Endothelial cell of umbilical vein (primary cell): ENCODE results near the gene BLOC1S6.

Source experiments
- CTCF ChIP-seq, 2 donors: IDR thresholded peaks; 1 replicate in 1 of 2; 2 replicates in 1 of 2; pipeline ENCODE4 v1.5.1; 2011; ENCODE audit warnings: low read length in 2 of 2, mild to moderate bottlenecking in 2 of 2, moderate library complexity in 2 of 2, control low read depth in 1 of 2, inconsistent platforms in 1 of 2, low read depth in 1 of 2; ENCODE audit not compliant: insufficient read depth in 1 of 2; ENCODE audit errors: extremely low read depth in 1 of 2
- POLR2A ChIP-seq: IDR thresholded peaks from 2 replicates; pipeline ENCODE4 v1.6.1; 2012; ENCODE audit warnings: low read depth, mild to moderate bottlenecking, control low read depth, low read length
- POLR2AphosphoS5 ChIP-seq: IDR thresholded peaks from 2 replicates; pipeline ENCODE4 v1.6.1; 2012; ENCODE audit warnings: low read depth, mild to moderate bottlenecking, control low read depth, low read length, moderate library complexity; ENCODE audit not compliant: insufficient read depth

- TF ChIP-seq POLR2A (no peak), POLR2AphosphoS5 (no peak), CTCF (IDR thresholded peaks at IDR 0.05; ENCODE audit: extremely low read depth in 1 of 2, insufficient read depth in 1 of 2, low read depth in 1 of 2, low read length in 2 of 2) (no peak)
Measured at GRCh38 chr15:45551676-45552075, 35.5 kb upstream of the BLOC1S6 start.
